ENCODE measurements around the gene CHAT.

CHAT gene

GRCh38 chr10:49689882-49690510 is 76.2 kb downstream of the CHAT start:
- DNase-seq: no peak

- no peak for DNase-seq
Measured at GRCh38 chr10:49690698-49691356, 77.0 kb downstream of the CHAT start.

- no peak for DNase-seq
Measured at GRCh38 chr10:49691588-49691987, 77.8 kb downstream of the CHAT start.

- no peak for DNase-seq
Measured at GRCh38 chr10:49694466-49694865, 80.6 kb downstream of the CHAT start.

GRCh38 chr10:49696311-49696710 is 82.5 kb downstream of the CHAT start:
- no peak for DNase-seq

GRCh38 chr10:49698679-49699078 is 84.8 kb downstream of the CHAT start:
- DNase-seq: no peak

- DNase-seq: no peak
Measured at GRCh38 chr10:49700211-49700610, 86.4 kb downstream of the CHAT start.

- DNase-seq: no peak
Measured at GRCh38 chr10:49700997-49701396, 87.2 kb downstream of the CHAT start.

GRCh38 chr10:49707585-49707984 is 93.7 kb downstream of the CHAT start:
- no peak for DNase-seq

- no peak for DNase-seq
Measured at GRCh38 chr10:49709934-49710333, 96.1 kb downstream of the CHAT start.

- no peak for DNase-seq
Measured at GRCh38 chr10:49710966-49711365, 97.1 kb downstream of the CHAT start.

- no peak for DNase-seq
Measured at GRCh38 chr10:49711481-49711880, 97.6 kb downstream of the CHAT start.

GRCh38 chr10:49713266-49713665 is 99.4 kb downstream of the CHAT start:
- DNase-seq: no peak
